ENCODE data around the gene MICOS13.
"Not testable (repeated sequence)": the region's sequence is repeated elsewhere in the genome, so short reads cannot be mapped to it uniquely, and the experiment has no call there.

Gene MICOS13

GRCh38 chr19:5700455-5701092, 20.3 kb upstream of the MICOS13 start:
- no peak for DNase-seq (ENCODE audit: low spot score)

GRCh38 chr19:5698635-5699422, 18.5 kb upstream of the MICOS13 start:
- DNase-seq (ENCODE audit: low spot score), result no peak

GRCh38 chr19:5697890-5698634, 17.7 kb upstream of the MICOS13 start:
- no peak for DNase-seq (ENCODE audit: low spot score)

GRCh38 chr19:5697022-5697889, 16.9 kb upstream of the MICOS13 start:
- DNase-seq (ENCODE audit: low spot score), result no peak

- DNase-seq (ENCODE audit: low spot score), result no peak
Observed at GRCh38 chr19:5696196-5697021, 16.1 kb upstream of the MICOS13 start.

GRCh38 chr19:5695649-5696195, 15.4 kb upstream of the MICOS13 start:
- DNase-seq (ENCODE audit: low spot score), result no peak

- no peak for DNase-seq (ENCODE audit: low spot score)
Observed at GRCh38 chr19:5694956-5695648, 14.8 kb upstream of the MICOS13 start.

- no peak for DNase-seq (ENCODE audit: low spot score)
Observed at GRCh38 chr19:5694167-5694955, 14.0 kb upstream of the MICOS13 start.

GRCh38 chr19:5693195-5694166, 13.2 kb upstream of the MICOS13 start:
- DNase-seq (ENCODE audit: low spot score), result no peak

- no peak for DNase-seq (ENCODE audit: low spot score)
Observed at GRCh38 chr19:5692723-5693194, 12.4 kb upstream of the MICOS13 start.

GRCh38 chr19:5691822-5692722, 11.8 kb upstream of the MICOS13 start:
- no peak for DNase-seq (ENCODE audit: low spot score)

GRCh38 chr19:5690955-5691821, 10.9 kb upstream of the MICOS13 start:
- no peak for DNase-seq (ENCODE audit: low spot score)

GRCh38 chr19:5690125-5690954, 10.0 kb upstream of the MICOS13 start, which contains the start of gene RPL36:
RPL36 (plus strand) TSS chr19:5690295; CDS start chr19:5690508, 213 bp downstream.
- DNase-seq (ENCODE audit: low spot score), result peak; percentile 95

- not testable (repeated sequence) for DNase-seq (ENCODE audit: low spot score)
Observed at GRCh38 chr19:5688262-5688881, 8.1 kb upstream of the MICOS13 start.

All from kidney capillary endothelial cell (primary cell).